Neural cell (in vitro differentiated cells): Measurements from ENCODE around the gene HS2ST1. TPM values are rescaled to one million over a fixed set of nuclear protein-coding genes. Genes with fewer than 3 reads are reported as not detected.
"Not testable (repeated sequence)": the region's sequence is repeated elsewhere in the genome, so short reads cannot be mapped to it uniquely, and the experiment has no call there.

Source experiments
- H2AFZ ChIP-seq: fragments of 200-600, 300-800 bp; sonication (generic), shearing (Covaris generic); 2 replicates; pipeline ENCODE4 v1.6.0; 2014; ENCODE audit warnings: low read depth, mild to moderate bottlenecking, antibody characterized with exemption, low read length, moderate library complexity
- H3F3A ChIP-seq: fragments of 200-600 bp; shearing (Covaris generic); 2 replicates; pipeline ENCODE4 v1.6.1; 2016; ENCODE audit warnings: mild to moderate bottlenecking, moderate library complexity, mixed read lengths, antibody characterized with exemption, low read length; ENCODE audit not compliant: insufficient read depth, poor library complexity, severe bottlenecking
- H3K27ac ChIP-seq: fragments of 200-600, 300-800 bp; sonication (generic), shearing (Covaris generic); 2 replicates; pipeline ENCODE4 v1.5.1; 2014; ENCODE audit warnings: mild to moderate bottlenecking, low read length, moderate library complexity
- H3K27me3 ChIP-seq: fragments of 300-800, 200-600 bp; sonication (generic), shearing (Covaris generic); 2 replicates; pipeline ENCODE4 v1.6.0; 2014; ENCODE audit warnings: mild to moderate bottlenecking, low read depth, low read length, moderate library complexity; ENCODE audit not compliant: insufficient read depth
- H3K36me3 ChIP-seq: fragments of 300-800, 200-600 bp; sonication (generic), shearing (Covaris generic); 2 replicates; pipeline ENCODE4 v1.5.1; 2014; ENCODE audit warnings: mild to moderate bottlenecking, antibody characterized with exemption, low read length, moderate library complexity; ENCODE audit not compliant: insufficient read depth
- H3K4me2 ChIP-seq: fragments of 300-800, 200-600 bp; sonication (generic), shearing (Covaris generic); 2 replicates; pipeline ENCODE4 v1.6.0; 2014; ENCODE audit warnings: mild to moderate bottlenecking, low read length
- H3K4me3 ChIP-seq: fragments of 300-800, 200-600 bp; sonication (generic), shearing (Covaris generic); 2 replicates; pipeline ENCODE4 v1.5.1; 2014; ENCODE audit warnings: mild to moderate bottlenecking, low read length, moderate library complexity
- H3K79me2 ChIP-seq: fragments of 200-600 bp; shearing (Covaris generic); replicated peaks from 2 replicates; pipeline ENCODE4 v1.6.0; 2014; ENCODE audit warnings: mild to moderate bottlenecking, low read length, moderate library complexity; ENCODE audit not compliant: insufficient read depth
- H3K9ac ChIP-seq: fragments of 300-800, 200-600 bp; sonication (generic), shearing (Covaris generic); 2 replicates; pipeline ENCODE4 v1.6.1; 2016; ENCODE audit warnings: mild to moderate bottlenecking, low read length, mixed read lengths
- H3K9me2 ChIP-seq: fragments of 200-600 bp; shearing (Covaris generic); 2 replicates; pipeline ENCODE4 v1.6.1; 2016; ENCODE audit warnings: mild to moderate bottlenecking, low read length, mixed read lengths; ENCODE audit not compliant: insufficient read depth
- H3K9me3 ChIP-seq: fragments of 200-600, 300-800 bp; sonication (generic), shearing (Covaris generic); 2 replicates; pipeline ENCODE4 v1.6.1; 2016; ENCODE audit warnings: mild to moderate bottlenecking, mixed run types, low read length, moderate library complexity, mixed read lengths
- H4K20me1 ChIP-seq: fragments of 200-600 bp; shearing (Covaris generic); 2 replicates; pipeline ENCODE4 v1.6.1; 2016; ENCODE audit warnings: mild to moderate bottlenecking, mixed run types; ENCODE audit not compliant: insufficient read depth
- CTCF ChIP-seq: fragments of 450-650 bp; IDR thresholded peaks from 2 replicates; pipeline ENCODE4 v1.5.1; 2014; ENCODE audit warnings: antibody characterized with exemption, mild to moderate bottlenecking, moderate library complexity; ENCODE audit not compliant: poor library complexity, severe bottlenecking
- EP300 ChIP-seq: fragments of 450-650 bp; conservative IDR thresholded peaks from 2 replicates; pipeline ENCODE4 v1.6.1; 2014; ENCODE audit warnings: antibody characterized with exemption, mild to moderate bottlenecking, moderate library complexity; ENCODE audit not compliant: poor library complexity, severe bottlenecking
- EZH2 ChIP-seq: fragments of 200-600, 300-800 bp; shearing (Covaris generic), sonication (generic); IDR thresholded peaks from 2 replicates; pipeline ENCODE4 v1.6.1; 2014; ENCODE audit warnings: antibody characterized with exemption, low read length, borderline replicate concordance, mild to moderate bottlenecking; ENCODE audit not compliant: insufficient read depth, poor library complexity, severe bottlenecking
- MXI1 ChIP-seq: fragments of 450-650 bp; conservative IDR thresholded peaks from 2 replicates; pipeline ENCODE4 v1.6.1; 2014; ENCODE audit warnings: antibody characterized with exemption, mild to moderate bottlenecking; ENCODE audit not compliant: poor library complexity, severe bottlenecking
- POLR2AphosphoS5 ChIP-seq: IDR thresholded peaks from 2 replicates; pipeline ENCODE4 v1.6.1; 2012
- RAD21 ChIP-seq: fragments of 450-650 bp; conservative IDR thresholded peaks from 2 replicates; pipeline ENCODE4 v1.6.1; 2014; ENCODE audit warnings: antibody characterized with exemption, mild to moderate bottlenecking, moderate library complexity
- REST ChIP-seq: IDR thresholded peaks from 2 replicates; pipeline ENCODE4 v1.6.1; 2012; ENCODE audit warnings: borderline replicate concordance
- SMC3 ChIP-seq: fragments of 450-650 bp; conservative IDR thresholded peaks from 2 replicates; pipeline ENCODE4 v1.6.1; 2014; ENCODE audit warnings: antibody characterized with exemption, mild to moderate bottlenecking, moderate library complexity; ENCODE audit not compliant: poor library complexity
- TAF1 ChIP-seq: IDR thresholded peaks from 2 replicates; pipeline ENCODE4 v1.6.1; 2012; ENCODE audit warnings: low read depth
- polyA plus RNA-seq: library from polyadenylated mRNA; depleted of rRNA; stranded (reverse); fragments of >200 nt; gene quantifications from 2 replicates; pipeline ENCODE4 v1.2.3, GENCODE V29; 2014

The HS2ST1 gene
- polyA plus RNA-seq, 1 donor from 2014 or later, result 24.7 TPM

GRCh38 chr1:86976664-86977063 lies 62.2 kb downstream of the HS2ST1 start:
- H3K9me3 ChIP-seq, result no peaks in the 10 kb centered on the region
- H3F3A ChIP-seq, result no peaks in the 10 kb centered on the region
- no peaks in the 10 kb centered on the region for H3K36me3 ChIP-seq
- TF ChIP-seq MXI1, result no peak
- TF ChIP-seq POLR2AphosphoS5, result no peak
- no peak for TF ChIP-seq TAF1
- no peak for TF ChIP-seq RAD21
- TF ChIP-seq EZH2, result no peak
- no peaks in the 10 kb centered on the region for H4K20me1 ChIP-seq
- no peak overlapping the region for H3K4me2 ChIP-seq
- H3K79me2 ChIP-seq, result peaks cover 19% of the 10 kb centered on the region
- no peak overlapping the region for H2AFZ ChIP-seq
- no peak overlapping the region for H3K4me3 ChIP-seq
- H3K9me2 ChIP-seq, result no peaks in the 10 kb centered on the region
- H3K27ac ChIP-seq, result no peak overlapping the region
- H3K9ac ChIP-seq, result no peak overlapping the region
- H3K27me3 ChIP-seq, result no peaks in the 10 kb centered on the region

- Histone ChIP-seq H3K36me3 (no peaks in the 10 kb centered on the region), H3K4me2 (no peak overlapping the region), H2AFZ (no peak overlapping the region), H3K9me3 (no peaks in the 10 kb centered on the region), H3K27me3 (no peaks in the 10 kb centered on the region), H3F3A (no peaks in the 10 kb centered on the region), H3K27ac (no peak overlapping the region), H4K20me1 (no peaks in the 10 kb centered on the region), H3K79me2 (peaks cover 16% of the 10 kb centered on the region), H3K4me3 (no peak overlapping the region), H3K9ac (no peak overlapping the region), H3K9me2 (no peaks in the 10 kb centered on the region)
- no peak for TF ChIP-seq EP300
- TF ChIP-seq EZH2, result no peak
- no peak for TF ChIP-seq RAD21
- TF ChIP-seq SMC3, result no peak
- no peak for TF ChIP-seq REST
- no peak for TF ChIP-seq CTCF
- TF ChIP-seq TAF1, result no peak
- no peak for TF ChIP-seq POLR2AphosphoS5
- TF ChIP-seq MXI1, result no peak
Measured at GRCh38 chr1:86981482-86982213, 67.2 kb downstream of the HS2ST1 start.

GRCh38 chr1:86983677-86984076 lies 69.2 kb downstream of the HS2ST1 start:
- not testable (repeated sequence) for H3K9me2 ChIP-seq, H3K27me3 ChIP-seq, H3K9ac ChIP-seq, H3K36me3 ChIP-seq, H3F3A ChIP-seq, H3K4me2 ChIP-seq, H3K4me3 ChIP-seq, H4K20me1 ChIP-seq, H3K9me3 ChIP-seq, H2AFZ ChIP-seq, H3K27ac ChIP-seq
- peaks cover 13% of the 10 kb centered on the region for H3K79me2 ChIP-seq
